ENCODE results near the gene TGFBI. TPM values are rescaled to one million over a fixed set of nuclear protein-coding genes. Genes with fewer than 3 reads are reported as not detected.
A peak's percentile ranks its signal among the peaks of the same experiment; 100 is the strongest.

Gene TGFBI
- total RNA-seq, result 270 and 398 TPM in 2 replicates
- polyA plus RNA-seq, result 525 and 889 TPM in 2 replicates
- polyA plus RNA-seq (2012), result 631 and 968 TPM in 2 replicates
- 379 and 787 TPM in 2 replicates for polyA minus RNA-seq (ENCODE audit: low replicate concordance)

DNA sequence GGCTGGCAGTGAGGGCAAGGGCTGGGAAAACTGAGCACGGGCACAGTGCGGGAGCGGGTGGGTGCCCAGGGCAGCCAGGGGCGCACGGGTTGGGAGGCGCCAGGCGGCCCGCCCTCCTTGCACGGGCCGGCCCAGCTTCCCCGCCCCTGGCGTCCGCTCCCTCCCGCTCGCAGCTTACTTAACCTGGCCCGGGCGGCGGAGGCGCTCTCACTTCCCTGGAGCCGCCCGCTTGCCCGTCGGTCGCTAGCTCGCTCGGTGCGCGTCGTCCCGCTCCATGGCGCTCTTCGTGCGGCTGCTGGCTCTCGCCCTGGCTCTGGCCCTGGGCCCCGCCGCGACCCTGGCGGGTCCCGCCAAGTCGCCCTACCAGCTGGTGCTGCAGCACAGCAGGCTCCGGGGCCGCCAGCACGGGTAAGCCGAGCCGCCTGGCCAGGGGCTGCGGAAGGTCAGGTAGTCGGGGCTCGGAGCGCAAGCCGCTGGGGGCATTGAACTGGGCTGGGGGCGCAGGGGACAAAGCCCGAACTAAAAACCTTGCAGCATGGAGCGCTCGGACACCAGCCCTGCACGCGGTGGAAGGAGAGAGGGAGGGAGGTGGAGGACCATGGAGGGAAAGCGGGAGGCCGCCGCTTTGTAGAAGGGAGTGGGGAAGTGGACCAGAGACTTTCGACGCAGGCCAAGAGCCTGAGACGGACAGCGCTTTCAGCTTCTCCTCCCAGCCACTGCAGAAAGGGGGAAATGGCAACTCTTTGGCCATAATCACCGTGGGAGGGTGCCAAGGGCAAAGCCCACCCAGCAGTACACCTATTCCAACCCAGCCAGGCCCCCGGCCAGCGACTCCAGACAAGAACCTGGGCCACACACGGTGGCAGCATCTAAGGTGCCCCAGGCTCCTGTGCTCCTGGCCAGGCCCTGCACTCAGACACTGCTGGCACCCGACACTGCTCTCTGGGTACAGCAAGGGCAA is at the start of gene TGFBI:
Gene TGFBI (plus strand): TSS at position 207 of the 961 bp plus-strand sequence. CDS start 68 bp downstream, at position 275.
- DNase-seq (ENCODE audit: low read depth in 2 of 2), result peak; percentile 55 to 70

GRCh38 chr5:135978993-135979392 is 49.8 kb upstream of the TGFBI start:
- Histone ChIP-seq H3K9me3 (ENCODE audit: control insufficient read depth, insufficient read depth, low read depth, low read length) (no peaks in the 10 kb centered on the region), H3K4me3 (replicated peaks in 1 of 4; ENCODE audit: control extremely low read depth in 1 of 4, insufficient read depth in 1 of 4, low read depth in 3 of 4, low read length in 4 of 4) (no peak overlapping the region), H3K9ac (ENCODE audit: insufficient read depth, low read length) (no peak overlapping the region), H4K20me1 (ENCODE audit: control insufficient read depth, extremely low read depth, insufficient read depth, low read length) (no peaks in the 10 kb centered on the region), H3K4me1 (ENCODE audit: control insufficient read depth, extremely low read depth, insufficient read depth, low read length) (peaks cover 7% of the 10 kb centered on the region), H3K27me3 (ENCODE audit: control insufficient read depth, insufficient read depth, low read length) (no peaks in the 10 kb centered on the region), H3K27ac (ENCODE audit: insufficient read depth, low read length) (peak overlapping the region; percentile 63), H3K36me3 (ENCODE audit: control insufficient read depth, insufficient read depth, low read length) (no peaks in the 10 kb centered on the region), H2AFZ (ENCODE audit: low read length) (no peak overlapping the region), H3K4me2 (ENCODE audit: extremely low read depth, insufficient read depth, low read length) (no peak overlapping the region), H3K79me2 (ENCODE audit: control insufficient read depth, insufficient read depth, low read length) (no peaks in the 10 kb centered on the region)
- TF ChIP-seq, protein P1, sequence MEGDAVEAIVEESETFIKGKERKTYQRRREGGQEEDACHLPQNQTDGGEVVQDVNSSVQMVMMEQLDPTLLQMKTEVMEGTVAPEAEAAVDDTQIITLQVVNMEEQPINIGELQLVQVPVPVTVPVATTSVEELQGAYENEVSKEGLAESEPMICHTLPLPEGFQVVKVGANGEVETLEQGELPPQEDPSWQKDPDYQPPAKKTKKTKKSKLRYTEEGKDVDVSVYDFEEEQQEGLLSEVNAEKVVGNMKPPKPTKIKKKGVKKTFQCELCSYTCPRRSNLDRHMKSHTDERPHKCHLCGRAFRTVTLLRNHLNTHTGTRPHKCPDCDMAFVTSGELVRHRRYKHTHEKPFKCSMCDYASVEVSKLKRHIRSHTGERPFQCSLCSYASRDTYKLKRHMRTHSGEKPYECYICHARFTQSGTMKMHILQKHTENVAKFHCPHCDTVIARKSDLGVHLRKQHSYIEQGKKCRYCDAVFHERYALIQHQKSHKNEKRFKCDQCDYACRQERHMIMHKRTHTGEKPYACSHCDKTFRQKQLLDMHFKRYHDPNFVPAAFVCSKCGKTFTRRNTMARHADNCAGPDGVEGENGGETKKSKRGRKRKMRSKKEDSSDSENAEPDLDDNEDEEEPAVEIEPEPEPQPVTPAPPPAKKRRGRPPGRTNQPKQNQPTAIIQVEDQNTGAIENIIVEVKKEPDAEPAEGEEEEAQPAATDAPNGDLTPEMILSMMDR (conservative IDR thresholded peaks at IDR 0.05 in 1 of 2, IDR thresholded peaks at IDR 0.05 in 1 of 2; ENCODE audit: low read depth in 1 of 2, low read length in 2 of 2), result no peak
- TF ChIP-seq EZH2 (IDR thresholded peaks at IDR 0.05; ENCODE audit: low read length, missing control alignments), result no peak
- DNase-seq (ENCODE audit: low read depth in 2 of 2), result no peak

More for the DNA sequence above, at the start of gene TGFBI:
- Histone ChIP-seq H3K4me1 (ENCODE audit: control insufficient read depth, extremely low read depth, insufficient read depth, low read length) (peaks cover 21% of the 10 kb centered on the region), H3K4me2 (ENCODE audit: extremely low read depth, insufficient read depth, low read length) (peak within 1 kb of the TSS; percentile 81), H2AFZ (ENCODE audit: low read length) (peak within 1 kb of the TSS; percentile 75), H3K27ac (ENCODE audit: insufficient read depth, low read length) (peak within 1 kb of the TSS; percentile 34), H3K4me3 (replicated peaks in 1 of 4; ENCODE audit: control extremely low read depth in 1 of 4, insufficient read depth in 1 of 4, low read depth in 3 of 4, low read length in 4 of 4) (peak within 1 kb of the TSS; percentile 58 to 84 (median 71)), H4K20me1 (ENCODE audit: control insufficient read depth, extremely low read depth, insufficient read depth, low read length) (no peaks in the 10 kb centered on the region), H3K9ac (ENCODE audit: insufficient read depth, low read length) (peak within 1 kb of the TSS; percentile 82), H3K79me2 (ENCODE audit: control insufficient read depth, insufficient read depth, low read length) (peaks cover 15% of the 10 kb centered on the region), H3K9me3 (ENCODE audit: control insufficient read depth, insufficient read depth, low read depth, low read length) (no peaks in the 10 kb centered on the region), H3K36me3 (ENCODE audit: control insufficient read depth, insufficient read depth, low read length) (peaks cover 8% of the 10 kb centered on the region), H3K27me3 (ENCODE audit: control insufficient read depth, insufficient read depth, low read length) (no peaks in the 10 kb centered on the region)
- TF ChIP-seq EZH2 (IDR thresholded peaks at IDR 0.05; ENCODE audit: low read length, missing control alignments), result no peak
- TF ChIP-seq, protein P1 (conservative IDR thresholded peaks at IDR 0.05 in 1 of 2, IDR thresholded peaks at IDR 0.05 in 1 of 2; ENCODE audit: low read depth in 1 of 2, low read length in 2 of 2), result peak in 1 of 2 donors; percentile 17

DNA sequence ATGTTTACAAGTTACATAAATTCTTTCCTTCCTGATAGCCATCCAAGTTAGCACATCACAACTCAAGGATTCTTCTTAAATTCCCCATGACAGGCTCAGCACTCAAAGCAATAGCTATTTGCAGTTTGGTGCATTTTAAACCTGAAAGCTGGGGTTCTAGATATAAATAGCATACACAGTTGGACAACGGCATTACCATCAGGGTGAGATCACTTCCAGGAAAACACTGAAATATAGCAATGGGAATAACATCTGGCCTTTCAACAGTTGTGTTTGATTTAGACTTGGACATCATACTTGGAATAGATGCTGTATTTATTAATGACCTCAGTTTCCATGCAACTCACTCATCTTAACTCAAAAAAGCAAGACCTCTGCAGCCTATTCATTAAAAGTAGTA is 49.3 kb upstream of the TGFBI start:
- no peaks in the 10 kb centered on the region for H3K27me3 ChIP-seq (ENCODE audit: control insufficient read depth, insufficient read depth, low read length)
- no peak for TF ChIP-seq EZH2 (IDR thresholded peaks at IDR 0.05; ENCODE audit: low read length, missing control alignments)
- TF ChIP-seq, protein P1 (conservative IDR thresholded peaks at IDR 0.05 in 1 of 2, IDR thresholded peaks at IDR 0.05 in 1 of 2; ENCODE audit: low read depth in 1 of 2, low read length in 2 of 2), result no peak
- H3K4me1 ChIP-seq (ENCODE audit: control insufficient read depth, extremely low read depth, insufficient read depth, low read length), result peaks cover 7% of the 10 kb centered on the region
- H3K9me3 ChIP-seq (ENCODE audit: control insufficient read depth, insufficient read depth, low read depth, low read length), result no peaks in the 10 kb centered on the region
- peak; percentile 82 to 87 for DNase-seq (ENCODE audit: low read depth in 2 of 2)
- no peak overlapping the region for H3K9ac ChIP-seq (ENCODE audit: insufficient read depth, low read length)
- H3K36me3 ChIP-seq (ENCODE audit: control insufficient read depth, insufficient read depth, low read length), result no peaks in the 10 kb centered on the region
- no peak overlapping the region for H2AFZ ChIP-seq (ENCODE audit: low read length)
- peak overlapping the region; percentile 63 for H3K27ac ChIP-seq (ENCODE audit: insufficient read depth, low read length)
- H4K20me1 ChIP-seq (ENCODE audit: control insufficient read depth, extremely low read depth, insufficient read depth, low read length), result no peaks in the 10 kb centered on the region
- no peak overlapping the region for H3K4me3 ChIP-seq (replicated peaks in 1 of 4; ENCODE audit: control extremely low read depth in 1 of 4, insufficient read depth in 1 of 4, low read depth in 3 of 4, low read length in 4 of 4)
- H3K4me2 ChIP-seq (ENCODE audit: extremely low read depth, insufficient read depth, low read length), result no peak overlapping the region
- H3K79me2 ChIP-seq (ENCODE audit: control insufficient read depth, insufficient read depth, low read length), result no peaks in the 10 kb centered on the region

All from fibroblast of lung (primary cell).